Upper lobe of right lung (tissue), 1 donor: Measurements from ENCODE around the gene GRIN2C. TPM values are rescaled to one million over a fixed set of nuclear protein-coding genes. Genes with fewer than 3 reads are reported as not detected.

Experiments
- ATAC-seq: fragments of 200-7000 bp; cut with Tn5 transposase; one replicate; pipeline ENCODE4 v1.9.1; 2020; ENCODE audit warnings: mild to moderate bottlenecking, moderate library complexity
- DNase-seq: peaks from one replicate; pipeline ENCODE4 v3.0.0-alpha.2; 2020
- H3K27ac ChIP-seq: fragments of 200-600 bp; one replicate; pipeline ENCODE4 v1.8.0; 2022
- H3K27me3 ChIP-seq: fragments of 200-600 bp; one replicate; pipeline ENCODE4 v1.8.0; 2022; ENCODE audit warnings: mild to moderate bottlenecking
- H3K36me3 ChIP-seq: fragments of 200-600 bp; one replicate; pipeline ENCODE4 v1.8.0; 2022
- H3K4me1 ChIP-seq: fragments of 200-600 bp; one replicate; pipeline ENCODE4 v1.8.0; 2022
- H3K4me3 ChIP-seq: fragments of 200-600 bp; one replicate; pipeline ENCODE4 v1.8.0; 2022; ENCODE audit warnings: mild to moderate bottlenecking
- H3K9me3 ChIP-seq: fragments of 200-600 bp; one replicate; pipeline ENCODE4 v1.8.0; 2022
- intact Hi-C: fragments of 100-400 bp; cut with DNase I; formaldehyde crosslinking; loops from one replicate; pipeline ENCODE4 v1.11.0; 2022
- total RNA-seq: library from RNA; stranded (reverse); fragmentation: NEBNext Ultra II Directional; extraction: Animal tissue kit (Norgen Biotek cat#: 25700); gene quantifications from one replicate; pipeline ENCODE4 v1.2.1, GENCODE V29; 2021
- TF ChIP-seq, protein P1 (sequence below): fragments of 200-600 bp; IDR thresholded peaks from one replicate; pipeline ENCODE4 v1.8.0; 2022; ENCODE audit warnings: antibody characterized with exemption
- donor health status: DM: no; HTN: yes; CAD: no; lungs with severe emphysema.

GRIN2C gene
- total RNA-seq, 1 donor from 2014 or later: not detected

DNA sequence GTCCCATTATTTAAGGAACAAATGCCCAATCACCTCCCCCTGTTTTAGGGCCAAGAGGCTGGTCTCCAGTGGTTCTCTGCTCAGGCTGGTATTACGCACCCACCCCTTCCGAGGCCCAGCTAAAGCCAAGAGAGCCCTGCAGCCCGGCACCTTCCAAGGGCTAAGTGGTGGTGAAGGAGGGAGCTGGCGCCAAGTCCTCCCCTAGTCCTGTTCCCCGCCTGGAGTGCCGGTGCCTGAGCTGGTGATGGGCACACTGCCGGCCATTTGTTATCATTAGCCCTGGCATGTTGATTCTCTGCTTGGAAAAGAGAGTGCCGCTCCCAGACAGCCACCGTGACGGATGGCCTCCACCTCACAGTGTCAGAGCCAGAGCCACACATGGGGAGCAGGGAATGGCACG lies 31.9 kb downstream of the GRIN2C start:
- H3K27ac ChIP-seq: no peak overlapping the region
- intact Hi-C loops: no loop called here
- peak; percentile 75 for ATAC-seq
- peaks cover 13% of the 10 kb centered on the region for H3K36me3 ChIP-seq
- no peaks in the 10 kb centered on the region for H3K9me3 ChIP-seq
- H3K4me3 ChIP-seq: no peak overlapping the region
- H3K4me1 ChIP-seq: no peaks in the 10 kb centered on the region
- TF ChIP-seq, protein P1, sequence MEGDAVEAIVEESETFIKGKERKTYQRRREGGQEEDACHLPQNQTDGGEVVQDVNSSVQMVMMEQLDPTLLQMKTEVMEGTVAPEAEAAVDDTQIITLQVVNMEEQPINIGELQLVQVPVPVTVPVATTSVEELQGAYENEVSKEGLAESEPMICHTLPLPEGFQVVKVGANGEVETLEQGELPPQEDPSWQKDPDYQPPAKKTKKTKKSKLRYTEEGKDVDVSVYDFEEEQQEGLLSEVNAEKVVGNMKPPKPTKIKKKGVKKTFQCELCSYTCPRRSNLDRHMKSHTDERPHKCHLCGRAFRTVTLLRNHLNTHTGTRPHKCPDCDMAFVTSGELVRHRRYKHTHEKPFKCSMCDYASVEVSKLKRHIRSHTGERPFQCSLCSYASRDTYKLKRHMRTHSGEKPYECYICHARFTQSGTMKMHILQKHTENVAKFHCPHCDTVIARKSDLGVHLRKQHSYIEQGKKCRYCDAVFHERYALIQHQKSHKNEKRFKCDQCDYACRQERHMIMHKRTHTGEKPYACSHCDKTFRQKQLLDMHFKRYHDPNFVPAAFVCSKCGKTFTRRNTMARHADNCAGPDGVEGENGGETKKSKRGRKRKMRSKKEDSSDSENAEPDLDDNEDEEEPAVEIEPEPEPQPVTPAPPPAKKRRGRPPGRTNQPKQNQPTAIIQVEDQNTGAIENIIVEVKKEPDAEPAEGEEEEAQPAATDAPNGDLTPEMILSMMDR: no peak
- DNase-seq: peak; percentile 80
- H3K27me3 ChIP-seq: no peaks in the 10 kb centered on the region

DNA sequence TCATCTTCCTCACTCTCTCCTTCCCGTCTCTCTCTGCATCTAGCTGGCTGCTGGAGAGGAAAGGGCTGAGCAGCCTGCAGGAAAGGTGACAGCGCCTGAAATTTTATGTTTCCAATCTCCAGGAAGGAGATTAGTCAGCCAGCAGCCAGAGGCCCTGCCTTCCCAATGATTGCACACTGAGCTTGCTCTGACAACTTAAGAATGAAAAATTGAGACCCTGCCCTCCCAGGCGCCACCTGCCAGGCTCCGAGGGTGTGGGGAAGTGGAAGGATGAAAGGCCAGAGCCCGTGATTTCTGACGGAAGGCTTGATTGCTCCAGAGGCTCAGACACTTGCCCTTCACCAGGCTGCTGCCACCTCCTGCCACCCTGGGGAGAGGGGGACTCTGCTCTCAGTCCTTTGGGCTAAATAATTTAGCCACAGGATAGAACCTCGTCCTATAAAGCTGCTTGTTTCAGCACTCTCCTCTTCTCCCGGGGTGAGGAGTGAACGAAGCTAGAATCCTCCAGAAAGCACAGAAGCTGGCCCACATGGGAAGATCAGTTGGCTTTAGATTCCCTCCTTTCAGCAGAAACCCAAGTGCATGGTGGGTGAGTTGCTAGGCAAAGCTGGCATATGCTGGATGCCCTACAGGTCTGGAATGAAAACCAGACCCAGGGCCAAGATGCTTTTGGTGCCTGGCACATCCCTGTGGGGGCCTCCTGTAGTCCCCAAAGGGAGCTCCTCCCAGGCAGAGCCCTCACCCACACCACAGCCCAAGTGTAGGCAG lies 33.5 kb downstream of the GRIN2C start:
- intact Hi-C loops: no loop called here
- H3K9me3 ChIP-seq: no peaks in the 10 kb centered on the region
- no peaks in the 10 kb centered on the region for H3K4me1 ChIP-seq
- H3K27ac ChIP-seq: no peak overlapping the region
- H3K36me3 ChIP-seq: peaks cover 13% of the 10 kb centered on the region
- DNase-seq (no peak), ATAC-seq (no peak)
- H3K27me3 ChIP-seq: no peaks in the 10 kb centered on the region
- no peak overlapping the region for H3K4me3 ChIP-seq
- TF ChIP-seq, protein P1: no peak

DNA sequence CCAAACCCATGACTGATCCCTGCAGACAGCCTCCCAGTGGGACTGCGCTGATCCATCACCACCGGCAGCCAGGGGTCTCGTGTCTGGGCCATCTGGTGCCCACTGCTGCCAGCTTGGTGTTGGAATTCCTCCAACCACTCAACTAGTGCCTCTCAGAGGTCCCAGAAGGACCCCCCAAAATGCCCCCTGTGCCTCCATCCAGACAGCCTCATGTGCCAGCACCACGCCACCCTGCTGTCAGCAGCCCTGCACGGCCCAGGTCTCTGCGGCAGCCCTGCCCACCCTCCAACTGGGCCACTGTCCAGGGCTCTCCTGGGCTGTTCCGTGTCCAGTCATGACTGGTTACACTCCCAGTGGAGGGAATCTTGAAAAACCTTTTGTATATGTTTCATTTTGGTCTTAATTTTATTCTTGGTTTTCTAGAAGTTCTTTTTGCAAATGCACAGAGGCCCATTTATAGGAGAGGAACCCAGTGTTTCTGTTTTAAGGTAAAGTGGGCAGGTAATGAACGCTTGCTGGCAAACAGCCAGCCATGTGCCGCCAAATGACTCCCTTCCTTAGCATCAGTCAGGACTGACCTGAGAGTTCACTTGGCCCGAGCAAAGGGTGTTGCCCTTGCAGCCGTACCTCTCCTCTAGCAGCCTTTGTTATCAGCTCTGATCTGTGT lies 34.6 kb downstream of the GRIN2C start:
- Histone ChIP-seq H3K27ac (no peak overlapping the region), H3K36me3 (peaks cover 5% of the 10 kb centered on the region), H3K27me3 (no peaks in the 10 kb centered on the region), H3K4me1 (no peaks in the 10 kb centered on the region), H3K9me3 (no peaks in the 10 kb centered on the region), H3K4me3 (no peak overlapping the region)
- no peak for DNase-seq
- intact Hi-C loops: no loop called here
- no peak for ATAC-seq
- TF ChIP-seq, protein P1: no peak

DNA sequence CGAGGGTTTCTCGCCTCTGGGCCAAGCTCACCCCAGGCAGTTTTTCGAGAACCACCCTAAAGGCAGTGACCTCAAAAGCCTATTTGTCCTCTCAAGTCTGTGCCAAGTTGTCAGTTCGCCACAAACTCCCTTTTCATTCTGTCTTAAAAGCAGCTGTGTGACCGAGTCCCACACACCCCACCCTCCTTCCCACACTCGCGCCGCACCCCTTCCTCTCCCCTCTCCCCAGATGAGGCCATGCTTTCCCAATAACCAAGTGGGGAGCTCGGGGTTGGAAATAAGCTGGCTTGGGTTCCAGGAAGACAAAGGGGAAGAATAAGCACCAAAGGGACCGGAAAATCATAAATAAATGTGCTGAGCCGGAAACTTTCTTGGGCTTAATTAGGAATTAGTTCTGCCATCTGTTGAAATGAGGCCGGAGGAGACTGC lies 36.7 kb downstream of the GRIN2C start:
- H3K36me3 ChIP-seq: peaks cover 10% of the 10 kb centered on the region
- ATAC-seq (no peak), DNase-seq (no peak)
- no peaks in the 10 kb centered on the region for H3K27me3 ChIP-seq
- TF ChIP-seq, protein P1: no peak
- no peak overlapping the region for H3K4me3 ChIP-seq
- no peaks in the 10 kb centered on the region for H3K9me3 ChIP-seq
- H3K27ac ChIP-seq: no peak overlapping the region
- H3K4me1 ChIP-seq: no peaks in the 10 kb centered on the region
- intact Hi-C loops: no loop called here

DNA sequence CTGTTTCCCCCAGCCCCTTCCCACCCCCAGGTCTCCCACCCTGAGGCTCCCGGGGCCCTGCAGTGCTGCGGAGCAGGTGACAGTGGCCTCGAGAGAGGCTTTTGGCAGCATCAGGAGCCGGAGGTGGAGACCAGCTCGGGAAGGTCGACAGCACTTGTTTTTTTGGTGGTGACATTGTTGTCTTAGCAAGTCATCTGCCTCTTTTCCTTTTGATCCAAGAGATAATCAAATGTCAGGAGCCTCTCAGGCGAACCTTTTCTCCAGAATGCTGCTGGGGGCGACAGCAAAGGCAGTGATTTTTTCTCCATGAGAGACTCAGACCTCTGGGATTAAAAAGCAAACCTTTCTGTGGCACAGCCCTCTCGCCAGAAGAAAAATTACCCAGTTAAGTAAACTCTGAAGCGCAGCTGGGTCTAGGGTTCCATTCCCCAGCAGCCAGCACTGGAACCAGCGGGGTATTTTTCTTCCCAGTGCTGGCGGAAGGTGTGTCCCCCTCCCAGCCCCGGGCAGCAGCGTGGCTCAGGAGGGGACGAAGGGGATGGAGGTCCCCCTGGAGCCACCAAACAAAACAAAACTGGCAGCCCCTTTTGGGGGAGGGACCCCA lies 37.2 kb downstream of the GRIN2C start:
- DNase-seq: no peak
- TF ChIP-seq, protein P1: no peak
- H3K9me3 ChIP-seq: no peaks in the 10 kb centered on the region
- H3K27ac ChIP-seq: no peak overlapping the region
- no peak overlapping the region for H3K4me3 ChIP-seq
- no peaks in the 10 kb centered on the region for H3K27me3 ChIP-seq
- H3K4me1 ChIP-seq: no peaks in the 10 kb centered on the region
- peaks cover 11% of the 10 kb centered on the region for H3K36me3 ChIP-seq
- ATAC-seq: no peak
- intact Hi-C loops: no loop called here
